ENCODE measurements around the gene SZT2. TPM values are rescaled to one million over a fixed set of nuclear protein-coding genes. Genes with fewer than 3 reads are reported as not detected.

SZT2 gene
- total RNA-seq, 1 donor from 2014 or later = 22.0 TPM

GRCh38 chr1:43425045-43425444 is 35.3 kb downstream of the SZT2 start:
- no peak for ATAC-seq

- no peak for ATAC-seq
These were observed 36.5 kb downstream of the SZT2 start for GRCh38 chr1:43426221-43426620.

DNA sequence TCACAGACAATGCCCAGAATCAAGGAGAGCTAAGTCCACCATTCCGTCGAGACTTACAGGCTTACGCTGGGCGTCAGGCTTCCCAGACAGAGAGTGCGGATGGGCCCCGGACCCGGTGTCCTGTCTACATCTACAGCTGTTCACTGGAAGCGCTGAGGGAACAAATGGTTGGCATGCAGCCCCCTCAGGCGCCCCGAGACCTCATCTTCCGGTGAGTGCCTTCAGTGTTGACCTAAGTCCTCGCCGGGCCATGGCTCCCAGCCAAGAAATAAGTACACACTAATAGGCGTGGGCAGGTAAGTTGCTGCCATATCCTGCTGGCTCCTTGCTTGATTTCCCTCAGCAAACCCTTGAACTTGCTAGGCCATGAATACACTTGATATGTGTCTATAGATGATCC is 37.8 kb downstream of the SZT2 start:
- ATAC-seq = no peak

DNA sequence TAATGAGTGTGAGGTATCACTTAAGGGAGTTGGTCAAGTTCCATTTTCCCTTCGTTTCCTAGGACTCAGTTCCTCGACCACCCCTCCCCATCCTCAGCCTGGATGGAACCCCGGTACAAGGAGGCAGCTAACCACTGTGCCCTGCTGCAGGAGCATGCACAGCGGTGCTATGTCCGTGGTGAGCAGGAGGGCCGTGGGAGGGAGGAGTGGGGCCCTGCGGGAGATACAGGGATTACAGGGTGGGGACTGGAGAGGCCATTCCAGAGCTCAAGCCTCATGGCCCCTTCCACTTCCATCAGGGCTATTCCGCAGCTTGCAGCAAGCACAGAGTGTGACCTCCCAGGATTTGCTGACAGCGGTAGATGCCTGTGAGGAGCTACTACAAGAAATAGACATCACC is 38.2 kb downstream of the SZT2 start:
- no peak for ATAC-seq

DNA sequence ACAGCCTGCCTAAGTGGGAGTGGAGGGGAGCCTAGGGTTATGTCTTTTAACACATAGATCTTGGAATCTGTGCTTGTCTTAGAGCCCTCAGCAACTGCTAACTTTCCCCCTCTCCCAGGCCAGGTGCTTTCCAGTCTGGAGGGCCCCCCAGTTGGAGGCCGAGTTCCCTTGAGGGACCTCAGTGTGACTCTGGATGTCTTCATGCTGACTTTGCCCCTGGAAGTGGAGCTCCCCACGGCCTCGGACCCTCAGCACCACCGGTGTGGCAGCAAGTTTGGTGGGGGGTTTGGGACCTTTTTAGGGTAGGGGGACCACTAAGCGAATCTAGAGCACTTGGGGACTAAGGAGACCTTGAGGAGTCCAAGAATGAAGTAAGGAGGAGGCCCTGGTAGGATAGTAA is 41.1 kb downstream of the SZT2 start:
- ATAC-seq = no peak

- ATAC-seq = no peak
These were observed 42.0 kb downstream of the SZT2 start for GRCh38 chr1:43431676-43432075.

- no peak for ATAC-seq
These were observed 42.6 kb downstream of the SZT2 start for GRCh38 chr1:43432171-43432860.

DNA sequence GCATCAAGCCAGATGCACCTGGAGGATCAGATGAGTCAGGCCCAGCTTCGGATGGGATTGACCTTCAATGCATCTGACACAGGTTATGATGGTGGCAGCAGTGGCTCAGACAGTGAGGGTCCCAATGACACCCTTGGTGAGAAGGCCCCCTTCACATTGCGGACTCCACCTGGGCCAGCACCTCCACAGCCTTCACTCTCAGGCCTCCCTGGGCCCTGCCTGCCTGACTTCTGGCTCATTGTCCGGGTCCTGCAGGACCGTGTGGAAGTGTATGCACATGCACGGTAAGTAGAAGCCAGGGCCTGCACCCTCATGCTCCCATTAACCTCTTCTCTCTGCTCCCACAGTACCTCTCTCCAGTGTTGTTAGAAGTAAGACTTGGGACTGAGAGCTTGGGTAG is 43.2 kb downstream of the SZT2 start:
- no peak for ATAC-seq

DNA sequence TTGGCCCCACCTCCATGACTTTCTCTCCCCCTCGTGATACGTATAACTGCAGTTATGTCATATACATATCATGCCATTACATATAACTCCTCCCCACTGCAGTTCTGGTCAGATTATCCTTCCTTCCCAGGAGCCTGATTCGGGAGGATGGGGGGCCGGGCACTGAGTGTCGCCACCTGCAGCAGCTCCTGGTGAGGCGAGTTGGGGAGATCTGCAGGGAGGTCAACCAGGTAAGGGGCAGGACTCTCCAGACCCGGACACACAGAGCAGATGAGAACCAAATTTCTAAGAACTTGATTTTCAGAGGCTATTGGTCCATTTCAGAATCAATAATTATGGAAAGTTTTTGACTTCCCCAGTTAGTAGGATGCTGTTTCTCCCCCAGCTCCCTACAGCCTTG is 44.6 kb downstream of the SZT2 start:
- no peak for ATAC-seq

DNA sequence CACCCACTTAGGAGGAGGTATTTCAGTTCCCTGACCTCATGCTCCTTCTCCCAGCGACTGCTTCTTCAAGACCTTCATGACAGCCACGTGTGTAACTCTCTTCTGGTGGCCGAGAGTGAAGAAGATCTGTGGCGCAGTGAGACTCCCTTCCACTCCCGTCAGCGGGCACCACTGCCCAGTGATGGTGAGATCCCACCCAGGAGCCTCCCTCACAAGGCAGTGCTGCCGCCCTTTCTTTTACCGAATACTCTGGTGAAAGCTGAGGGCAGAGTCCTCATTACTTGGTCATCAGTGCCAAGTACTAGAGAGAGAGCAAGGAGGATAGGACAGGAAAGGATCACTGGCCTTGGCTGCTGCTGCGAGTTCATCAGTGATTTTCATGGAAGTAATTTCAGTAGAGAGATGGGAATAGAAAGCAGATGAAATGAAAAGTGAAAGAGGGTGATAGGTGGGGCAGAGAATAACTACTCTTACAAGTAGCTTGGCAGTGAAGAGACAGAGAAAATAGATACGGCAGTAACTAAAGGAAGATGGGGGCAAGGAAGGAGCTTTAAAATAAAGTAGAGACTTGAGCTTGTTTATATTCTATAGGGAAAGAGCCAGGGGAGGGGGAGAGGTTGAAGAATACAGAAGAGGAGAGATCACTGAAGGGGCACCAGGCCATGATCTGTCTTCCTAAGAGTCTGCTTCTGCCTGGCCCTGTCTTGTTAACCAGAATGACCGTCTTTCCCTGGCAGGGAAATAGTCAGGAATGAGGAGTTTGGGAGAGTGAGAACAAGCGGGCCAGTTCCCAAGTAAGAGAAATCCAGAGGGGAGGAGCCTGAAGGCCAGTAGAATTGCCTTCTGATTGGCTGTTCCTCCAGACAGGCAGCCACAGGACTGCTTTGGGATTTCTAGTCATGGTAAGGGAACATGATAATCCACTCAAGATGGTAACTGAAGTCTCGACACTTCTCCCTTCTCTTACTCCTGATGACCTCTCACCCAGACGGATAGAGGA is 45.7 kb downstream of the SZT2 start:
- ATAC-seq = no peak

- ATAC-seq = no peak
These were observed 46.7 kb downstream of the SZT2 start for GRCh38 chr1:43436371-43436770.

DNA sequence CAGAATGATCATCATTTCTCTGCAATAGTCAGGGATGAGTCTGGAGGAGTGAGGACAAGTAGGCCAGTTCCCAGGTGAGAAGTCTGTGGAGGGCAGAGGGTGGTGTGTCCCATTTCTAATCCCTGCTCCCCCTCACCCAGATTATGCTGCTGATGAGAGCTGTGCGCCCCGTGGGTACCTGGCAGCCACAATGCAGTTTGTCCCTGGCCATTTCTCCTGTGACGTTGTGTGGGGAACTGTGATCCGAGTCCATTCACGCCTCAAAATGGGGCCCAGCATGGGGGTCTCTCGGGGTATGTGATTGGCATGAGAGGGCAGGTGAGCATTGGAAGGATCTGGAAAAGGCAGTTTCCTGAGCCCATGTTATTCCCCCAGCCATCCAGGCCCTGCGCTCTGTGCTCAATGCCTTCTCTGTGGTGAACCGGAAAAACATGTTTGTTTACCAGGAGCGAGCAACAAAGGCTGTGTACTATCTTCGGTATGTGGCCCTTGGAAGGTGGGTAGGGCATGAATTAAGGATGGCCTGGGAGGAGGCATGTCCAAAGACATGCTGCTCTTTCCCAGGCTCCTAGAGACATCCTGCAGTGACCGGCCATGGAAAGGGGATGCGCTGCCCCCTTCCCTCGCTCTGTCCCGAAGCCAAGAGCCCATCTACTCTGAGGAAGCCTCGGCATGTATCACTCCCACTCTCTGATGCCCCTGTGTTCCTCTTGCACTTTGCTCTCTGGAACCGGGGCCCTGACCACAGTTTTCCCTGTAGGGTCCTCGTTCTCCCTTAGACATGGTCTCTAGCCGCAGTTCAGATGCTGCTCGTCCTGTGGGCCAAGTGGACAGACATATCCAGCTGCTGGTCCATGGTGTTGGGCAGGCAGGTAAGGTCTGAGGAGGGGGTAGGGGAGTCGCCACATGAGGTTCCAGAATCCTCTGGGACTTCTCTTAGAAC is 47.6 kb downstream of the SZT2 start:
- ATAC-seq = no peak

GRCh38 chr1:43438006-43438405 is 48.3 kb downstream of the SZT2 start:
- ATAC-seq = no peak

GRCh38 chr1:43438576-43438952 is 48.9 kb downstream of the SZT2 start:
- ATAC-seq = no peak

DNA sequence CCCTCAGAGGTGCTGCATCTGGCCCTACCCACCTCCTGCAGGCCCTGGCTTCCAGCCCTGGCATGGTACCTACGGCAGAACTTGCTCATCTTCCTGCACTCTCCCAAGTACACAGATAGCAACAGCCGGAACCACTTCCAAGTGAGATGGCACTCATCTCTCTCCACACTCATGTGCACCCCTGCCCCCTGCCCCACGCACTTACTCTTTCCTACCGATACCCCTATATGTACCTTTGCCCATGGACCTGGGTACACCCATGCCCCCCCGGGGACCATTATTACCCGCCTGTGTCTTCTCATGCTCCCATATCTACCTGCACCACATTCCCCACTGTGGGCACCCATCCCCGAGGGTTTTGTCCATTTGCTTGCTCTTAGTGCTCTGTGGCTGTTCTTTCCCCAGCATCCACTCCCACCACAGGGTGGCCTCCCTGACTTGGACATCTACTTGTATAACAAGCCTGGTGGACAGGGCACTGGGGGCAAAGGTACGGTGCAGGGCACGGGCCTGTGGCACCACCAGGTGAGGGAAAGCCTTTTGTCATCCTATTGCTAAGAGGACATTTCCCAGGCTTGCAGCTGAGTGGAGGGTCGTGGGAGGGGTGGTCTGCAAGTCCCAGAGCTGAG is 49.4 kb downstream of the SZT2 start:
- no peak for ATAC-seq

DNA sequence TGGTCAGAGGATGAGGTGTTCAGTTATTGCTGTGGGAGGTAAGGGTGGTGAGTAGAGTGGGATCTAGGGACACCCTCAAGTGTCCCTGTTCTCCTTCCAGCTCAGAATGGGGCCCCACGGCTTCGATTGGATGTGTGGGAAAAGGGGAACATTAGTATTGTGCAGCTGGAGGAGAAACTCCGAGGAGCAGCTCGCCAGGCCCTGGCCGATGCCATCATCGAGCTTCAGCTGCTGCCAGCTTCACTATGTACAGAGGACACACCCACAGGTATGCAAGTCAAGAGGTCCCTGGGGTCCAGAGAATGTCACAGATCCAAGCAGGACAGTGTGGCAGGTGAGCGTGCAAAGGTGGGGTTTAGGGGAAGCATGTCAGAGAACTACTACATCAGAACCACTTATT is 50.1 kb downstream of the SZT2 start:
- no peak for ATAC-seq

DNA sequence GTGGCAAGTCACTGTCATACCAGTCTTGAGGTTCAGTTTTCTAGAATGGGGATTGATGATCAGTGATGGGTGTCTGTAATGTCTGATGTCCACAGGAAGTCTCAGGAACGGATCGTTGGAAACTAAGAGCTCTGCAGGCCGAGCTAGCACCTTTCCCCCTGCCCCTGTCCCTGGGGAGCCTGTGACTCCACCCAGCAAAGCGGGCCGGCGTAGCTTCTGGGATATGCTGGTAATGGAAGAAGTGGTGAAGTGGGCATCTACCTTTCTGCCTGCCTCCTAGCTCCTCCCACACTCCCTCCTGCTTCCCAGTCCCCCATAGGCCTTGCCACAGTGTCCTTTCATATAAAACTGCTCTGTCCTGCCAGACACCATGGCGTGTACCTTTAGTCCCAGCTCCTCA is 50.7 kb downstream of the SZT2 start:
- ATAC-seq = no peak

DNA sequence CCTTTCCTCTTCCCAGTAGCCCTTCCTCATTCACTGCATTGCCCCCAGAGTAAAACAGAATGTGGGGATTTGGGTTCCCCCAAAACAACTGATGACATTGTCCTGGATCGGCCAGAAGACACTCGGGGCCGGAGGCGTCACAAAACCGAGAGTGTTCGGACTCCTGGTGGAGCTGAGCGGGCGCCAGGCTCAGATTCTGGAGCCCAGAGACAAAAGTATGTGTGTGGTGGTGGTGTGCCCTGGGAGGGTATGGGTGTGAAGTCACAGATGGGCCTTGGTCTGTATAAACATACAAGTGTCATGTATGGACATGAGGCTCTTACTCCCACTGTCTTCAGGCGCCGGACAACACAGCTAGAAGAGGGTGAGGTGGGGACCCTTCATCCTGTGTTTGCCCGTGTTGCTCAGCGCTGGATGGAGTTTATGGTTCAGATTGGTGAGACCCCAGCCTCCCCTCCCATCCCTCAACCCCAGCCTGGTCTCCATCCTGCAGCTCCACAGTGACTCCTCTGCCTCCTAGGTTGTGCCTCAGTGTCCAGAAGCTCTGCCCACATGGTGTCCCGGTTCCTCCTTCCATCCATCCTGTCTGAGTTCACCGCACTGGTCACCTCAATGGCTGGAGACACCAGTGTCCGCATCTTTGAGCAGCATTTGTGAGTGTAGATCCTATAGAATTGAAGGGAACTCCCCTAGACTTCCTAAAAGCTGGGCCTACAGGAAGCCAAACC is 51.6 kb downstream of the SZT2 start:
- no peak for ATAC-seq

DNA sequence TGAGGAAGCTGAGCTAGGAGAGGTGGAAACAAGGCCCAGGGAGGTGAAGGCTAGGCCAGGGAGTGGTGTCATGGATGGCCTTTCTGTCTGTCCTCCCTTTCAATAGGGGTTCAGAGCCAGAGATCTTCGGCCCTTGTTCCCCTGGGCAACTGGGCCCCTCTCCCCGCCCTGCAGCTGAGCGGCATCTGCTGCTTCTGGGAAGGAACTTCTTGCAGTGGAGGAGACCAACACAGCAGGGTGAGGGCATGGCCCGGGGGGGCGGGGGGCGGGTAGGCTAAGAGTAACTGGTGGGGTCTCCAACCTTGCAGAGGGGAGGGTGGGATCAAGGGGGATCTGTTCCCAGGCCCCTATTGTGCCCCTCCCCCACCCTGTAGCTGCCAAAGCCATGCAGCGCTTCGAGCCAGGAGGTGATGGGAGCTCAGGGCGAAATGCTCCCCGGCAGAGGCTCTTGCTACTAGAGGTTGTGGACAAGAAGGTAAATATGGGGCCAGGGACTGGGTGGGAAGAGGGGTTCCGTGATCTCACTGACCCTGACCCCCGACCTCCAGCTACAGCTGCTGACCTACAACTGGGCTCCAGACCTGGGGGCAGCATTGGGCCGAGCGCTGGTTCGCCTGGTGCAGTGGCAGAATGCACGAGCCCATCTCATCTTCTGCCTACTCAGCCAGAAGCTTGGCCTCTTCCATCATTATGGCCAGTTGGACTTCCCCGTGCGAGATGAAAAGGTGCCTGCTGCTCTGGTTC is 52.4 kb downstream of the SZT2 start:
- ATAC-seq = no peak

- no peak for ATAC-seq
These were observed 53.1 kb downstream of the SZT2 start for GRCh38 chr1:43442756-43443155.
